ENCODE data around the gene VARS1.

Gene VARS1

DNA sequence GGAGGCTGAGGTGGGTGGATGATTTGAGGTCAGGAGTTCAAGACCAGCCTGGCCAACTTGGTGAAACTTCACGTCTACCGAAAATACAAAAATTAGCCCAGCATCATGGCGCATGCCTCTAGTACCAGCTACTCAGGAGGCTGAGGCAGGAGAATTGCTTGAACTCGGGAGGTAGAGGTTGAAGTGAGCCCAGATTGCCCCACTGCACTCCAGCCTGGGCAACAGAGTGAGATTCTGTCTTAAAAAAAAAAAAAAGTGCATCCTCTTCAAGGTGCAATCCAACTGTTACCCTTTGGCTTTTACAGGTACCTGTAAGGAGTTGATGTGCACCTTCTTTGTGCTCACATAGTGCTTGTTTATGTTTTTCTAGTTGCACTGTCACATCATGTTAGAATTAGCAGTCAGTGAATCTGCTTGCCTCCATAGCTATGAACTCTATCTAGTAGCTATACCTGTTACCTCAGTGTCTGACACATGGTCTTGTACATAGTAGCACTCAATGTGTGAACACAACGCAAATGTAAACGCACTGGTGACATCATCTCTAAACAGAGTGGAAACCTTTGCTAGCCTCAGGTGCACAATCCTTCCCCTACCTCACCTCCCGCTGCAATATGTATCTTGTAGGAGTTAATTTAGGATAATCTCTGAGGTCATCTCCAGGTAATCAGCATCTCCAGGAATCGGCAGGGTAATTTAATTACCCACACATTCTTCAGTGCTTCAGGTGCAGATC lies 46.1 kb downstream of the VARS1 start:
- DNase-seq (ENCODE audit: low read depth in 1 of 2, low spot score in 1 of 2), result no peak

Data from activated CD4-positive, alpha-beta T cell treated with anti-CD3 and anti-CD28 coated beads, Interleukin-2, amount 50 U/mL, for 24 hours (primary cell).